Occipital lobe (tissue), 2 donors: ENCODE results near the gene HINT2. TPM values are rescaled to one million over a fixed set of nuclear protein-coding genes. Genes with fewer than 3 reads are reported as not detected.

Source experiments
- DNase-seq: peaks from one replicate; lab custom pipeline; 2025; lab: John Stamatoyannopoulos, UW
- total RNA-seq: library from RNA; depleted of rRNA; stranded (reverse); fragments of >200 nt; gene quantifications from one replicate; pipeline ENCODE4 v1.2.3, GENCODE V29; 2014

The HINT2 gene
- total RNA-seq, 1 donor from 2014 or later, result 7.0 TPM

DNA sequence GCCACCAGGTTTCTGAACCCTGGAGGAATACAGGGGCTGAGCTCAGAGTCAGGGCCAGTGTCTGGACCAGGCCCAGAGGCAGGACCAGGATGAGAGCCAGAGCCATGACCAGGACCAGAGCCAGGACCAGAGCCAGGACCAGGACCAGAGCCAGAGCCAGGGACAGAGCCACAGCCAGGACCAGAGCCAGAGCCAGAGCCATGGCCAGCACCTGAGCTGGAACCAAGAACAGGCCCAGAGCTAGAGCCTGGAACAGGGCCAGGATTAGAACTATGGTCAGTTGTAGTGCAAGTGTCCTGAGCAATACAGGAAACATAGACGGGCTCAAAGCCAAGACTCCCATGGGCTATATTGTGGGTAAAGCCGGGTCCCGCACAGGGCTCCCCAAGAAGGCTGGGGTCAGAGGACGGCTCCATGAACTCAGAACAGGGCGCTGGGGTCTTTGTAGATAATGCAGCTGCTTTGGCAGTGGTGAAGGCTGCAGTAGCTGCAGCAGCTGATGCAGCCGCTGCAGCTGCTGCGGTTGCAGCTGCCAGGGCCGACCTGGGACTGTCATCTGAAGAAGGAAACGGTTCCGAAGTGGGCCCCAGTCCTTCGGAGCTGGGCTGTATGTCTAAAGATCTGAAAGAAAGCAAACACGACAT, 3.3 kb downstream of the HINT2 start:
- DNase-seq, result no peak

DNA sequence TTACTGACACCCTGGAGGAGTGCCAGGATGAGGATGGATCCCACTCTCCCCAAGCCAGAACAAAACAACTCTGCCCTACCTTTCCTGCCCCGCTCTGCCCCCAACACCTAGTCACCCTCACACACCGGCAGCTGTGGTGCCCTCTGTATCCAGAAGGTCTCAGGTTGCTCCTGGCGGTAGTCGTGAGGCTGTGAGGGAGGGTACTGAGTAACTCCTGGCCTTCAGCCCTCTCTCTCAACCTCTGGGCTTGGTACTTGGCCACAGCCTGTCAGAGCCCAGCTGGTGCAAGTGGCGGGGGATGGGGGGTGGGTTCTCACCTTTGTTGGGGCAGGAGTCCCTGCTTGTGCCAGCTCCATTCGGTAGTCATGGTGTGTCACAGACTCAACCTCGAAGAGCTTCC, 4.7 kb downstream of the HINT2 start:
- DNase-seq, result no peak

DNA sequence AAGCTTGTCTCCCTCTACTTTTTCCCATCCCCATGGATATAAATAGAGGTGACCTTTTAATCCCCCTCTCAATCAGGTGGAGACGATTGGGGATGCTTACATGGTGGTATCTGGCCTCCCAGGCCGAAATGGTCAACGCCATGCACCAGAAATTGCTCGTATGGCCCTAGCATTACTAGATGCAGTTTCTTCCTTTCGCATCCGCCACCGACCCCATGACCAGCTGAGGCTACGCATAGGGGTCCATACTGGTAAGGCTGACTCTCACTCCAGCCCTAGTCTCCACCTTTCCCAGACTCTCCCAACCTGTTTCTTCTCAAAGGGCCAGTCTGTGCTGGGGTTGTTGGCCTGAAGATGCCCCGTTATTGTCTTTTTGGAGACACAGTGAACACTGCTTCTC, 6.4 kb downstream of the HINT2 start:
- no peak for DNase-seq

DNA sequence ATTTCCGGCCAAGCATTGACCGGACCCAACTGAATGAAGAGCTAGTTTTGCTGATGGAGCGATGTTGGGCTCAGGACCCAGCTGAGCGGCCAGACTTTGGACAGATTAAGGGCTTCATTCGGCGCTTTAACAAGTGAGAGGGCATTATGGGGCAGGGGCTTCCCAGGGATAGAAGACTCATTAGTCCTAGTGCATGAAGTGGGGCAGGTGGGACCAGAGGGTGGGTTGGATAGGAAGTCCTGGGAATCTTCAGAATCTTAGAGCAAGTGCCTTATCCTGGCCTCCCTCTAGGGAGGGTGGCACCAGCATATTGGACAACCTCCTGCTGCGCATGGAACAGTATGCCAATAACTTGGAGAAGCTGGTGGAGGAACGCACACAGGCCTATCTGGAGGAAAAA, 8.7 kb downstream of the HINT2 start:
- DNase-seq, result no peak

DNA sequence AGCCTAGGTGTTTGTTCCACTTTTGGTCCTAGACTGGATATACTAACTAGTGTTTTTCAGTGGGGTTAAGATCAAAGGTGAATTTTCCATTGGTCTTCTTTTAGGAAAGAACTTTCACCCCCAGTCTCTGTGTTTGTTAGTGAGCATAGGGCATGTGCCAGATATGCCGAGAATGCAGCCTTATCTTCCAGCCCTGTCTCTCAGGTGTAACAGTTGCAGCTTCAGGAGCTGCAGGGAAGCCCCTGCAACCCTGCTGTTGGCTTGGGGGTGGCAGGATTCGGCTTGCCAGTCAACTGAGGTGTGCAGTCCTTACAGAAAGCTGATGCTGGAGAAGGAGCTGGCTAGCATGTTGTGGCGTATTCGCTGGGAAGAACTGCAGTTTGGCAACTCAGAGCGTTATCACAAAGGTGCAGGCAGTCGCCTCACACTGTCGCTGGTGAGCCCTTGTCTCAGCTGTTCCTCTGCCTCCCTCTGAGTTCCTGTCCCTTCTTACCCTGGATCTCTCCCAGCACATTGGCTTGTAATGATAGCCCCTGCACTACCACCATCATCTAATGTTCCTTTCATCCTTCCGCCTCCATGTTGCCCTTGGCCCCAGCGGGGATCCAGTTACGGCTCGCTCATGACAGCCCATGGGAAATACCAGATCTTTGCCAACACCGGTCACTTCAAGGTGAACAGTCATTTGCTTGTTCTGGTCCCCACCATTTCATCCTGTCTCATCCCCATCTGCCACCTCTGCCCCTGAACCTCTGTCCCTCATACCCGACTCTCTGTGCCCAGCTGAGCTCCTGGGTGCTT, 13.3 kb downstream of the HINT2 start:
- DNase-seq, result no peak

DNA sequence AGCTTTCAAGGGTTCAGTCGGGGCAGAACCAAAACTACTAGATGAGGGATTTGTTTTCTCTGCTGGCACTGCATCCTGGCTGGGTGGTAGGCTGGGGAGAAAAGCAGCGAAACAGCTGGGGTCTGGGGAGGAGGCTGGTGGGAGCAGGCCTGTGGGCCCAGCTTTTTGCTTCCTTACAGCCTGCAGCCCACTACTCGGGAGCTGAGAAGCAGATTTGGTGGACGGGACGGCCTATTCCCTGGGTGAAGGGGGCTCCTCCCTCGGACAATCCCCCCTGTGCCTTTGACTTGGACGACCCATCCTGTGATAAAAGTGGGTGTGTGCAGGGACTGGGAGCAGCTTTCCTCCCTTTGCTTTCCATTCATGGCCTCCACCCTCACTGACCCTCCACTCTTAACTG, 14.3 kb downstream of the HINT2 start:
- DNase-seq, result no peak

DNA sequence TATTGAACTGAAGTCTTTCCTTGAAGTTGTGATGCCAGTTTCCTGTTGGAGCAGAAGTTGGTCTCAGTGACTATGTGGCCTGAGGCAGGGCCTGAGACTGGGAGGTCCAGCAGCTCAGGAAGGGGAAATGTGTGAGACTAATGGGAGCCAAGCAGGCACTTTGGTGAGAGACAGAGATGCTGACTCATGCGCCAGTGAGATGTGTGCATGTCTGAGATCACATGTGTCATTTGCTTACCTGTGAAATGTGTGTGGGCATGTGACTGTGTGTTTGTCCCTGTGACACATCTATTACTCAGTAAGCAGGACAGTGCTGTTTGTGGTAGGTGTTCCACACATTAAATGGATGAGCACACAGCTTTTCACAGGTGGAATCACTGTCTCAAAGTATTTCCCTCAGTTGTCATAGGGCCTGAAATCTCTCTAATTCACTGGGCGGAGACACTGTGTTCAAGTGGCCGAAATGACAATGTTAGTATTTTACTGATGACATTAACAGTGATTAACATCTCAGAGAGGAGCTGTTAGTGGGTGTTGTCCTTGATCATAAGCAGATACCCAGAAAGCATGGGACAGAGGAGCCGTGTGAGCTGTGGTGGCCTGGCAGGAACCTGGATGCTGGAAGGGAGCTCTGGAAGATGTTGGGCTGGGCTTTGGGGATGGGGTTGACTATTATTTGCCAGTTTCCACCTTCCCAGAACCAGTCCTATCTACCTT, 16.0 kb downstream of the HINT2 start:
- DNase-seq, result no peak

DNA sequence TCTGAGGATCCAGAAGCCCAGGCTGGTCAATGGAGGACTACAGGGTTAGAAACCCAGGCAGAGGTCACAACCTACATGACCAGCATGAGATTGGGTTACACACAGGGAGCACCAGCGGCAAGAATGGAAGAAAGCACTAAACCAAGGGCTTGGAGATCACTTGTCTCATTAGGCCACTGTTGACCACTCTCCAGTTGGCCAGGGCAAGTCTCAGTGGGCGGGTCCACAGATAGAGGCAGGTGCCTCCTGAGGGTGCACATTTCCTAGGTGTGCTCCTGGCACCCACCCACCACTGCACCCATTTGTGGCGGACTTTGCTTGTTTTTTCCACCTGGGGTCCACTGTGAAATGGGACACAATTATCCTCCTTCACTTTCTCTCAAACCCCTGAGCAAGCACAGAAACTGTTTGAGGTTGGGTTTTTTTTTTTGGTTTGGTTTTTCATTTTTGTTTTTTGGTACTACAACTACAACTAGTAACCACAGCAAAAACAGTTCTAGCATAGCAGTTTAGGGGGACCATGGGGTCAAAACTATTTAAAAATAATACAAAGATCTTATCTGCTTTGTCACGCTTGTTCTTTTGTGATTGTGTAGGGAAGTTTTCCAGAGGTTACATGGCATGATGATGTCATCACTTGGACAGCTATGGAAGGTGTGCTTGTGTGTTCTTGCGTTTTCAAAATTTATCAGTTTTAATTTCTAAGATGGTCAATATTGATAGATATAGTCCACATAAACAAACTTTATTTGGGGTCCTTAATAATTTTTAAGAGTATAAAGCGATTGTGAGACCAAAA, 17.3 kb downstream of the HINT2 start:
- no peak for DNase-seq

DNA sequence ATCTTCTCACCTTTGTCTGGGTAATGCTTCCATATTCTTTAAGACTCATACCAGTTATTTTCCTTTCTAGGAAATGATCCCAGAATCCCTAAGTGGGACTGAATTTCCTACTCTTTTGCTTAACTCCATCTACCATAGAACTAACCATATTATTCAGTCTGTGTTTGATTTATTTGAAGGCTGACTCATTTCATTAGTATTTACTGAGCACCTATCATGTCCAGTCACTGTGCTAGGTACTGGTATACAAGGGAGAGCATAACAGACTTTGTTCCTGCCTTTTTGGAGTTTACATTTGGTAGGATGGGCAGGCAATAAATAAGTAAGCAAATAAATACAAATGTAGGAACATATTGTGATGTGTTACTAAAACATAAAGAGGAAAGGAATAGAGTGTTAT, 19.1 kb downstream of the HINT2 start:
- no peak for DNase-seq

DNA sequence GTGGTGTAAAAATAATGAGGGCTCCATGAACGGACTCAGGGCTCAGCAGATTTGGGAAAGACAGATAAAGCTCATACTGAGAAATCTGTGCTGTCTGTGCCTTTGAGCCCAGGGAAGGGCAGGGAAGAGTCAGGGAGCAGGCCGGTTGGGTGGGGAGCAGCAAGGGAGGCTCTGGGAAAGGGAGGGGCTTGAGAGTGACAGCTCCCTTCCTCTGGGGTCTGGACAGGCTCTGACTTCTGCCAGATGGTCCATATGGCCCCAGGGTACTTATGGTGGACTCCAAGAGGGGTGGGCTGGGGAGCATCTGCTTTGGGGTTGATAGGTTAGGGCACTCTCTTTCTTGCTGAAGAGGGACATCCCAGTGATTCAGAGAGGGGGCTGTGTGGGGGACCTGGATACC, 21.4 kb downstream of the HINT2 start:
- DNase-seq, result no peak

DNA sequence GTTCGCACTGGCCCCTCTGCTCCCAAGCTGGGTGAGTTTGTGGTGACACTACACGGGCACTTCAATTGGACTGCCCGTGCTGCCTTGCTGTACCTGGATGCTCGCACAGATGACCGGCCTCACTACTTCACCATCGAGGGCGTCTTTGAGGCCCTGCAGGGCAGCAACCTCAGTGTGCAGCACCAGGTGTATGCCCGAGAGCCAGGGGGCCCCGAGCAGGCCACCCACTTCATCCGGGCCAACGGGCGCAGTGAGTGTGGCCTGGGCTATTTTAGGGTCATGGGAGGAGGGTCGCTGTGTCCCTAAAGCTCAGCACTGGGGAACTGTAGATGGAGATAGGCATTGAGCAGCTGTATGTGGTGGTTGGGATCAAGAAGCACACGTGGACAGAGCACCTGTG, 22.0 kb downstream of the HINT2 start:
- DNase-seq, result no peak

DNA sequence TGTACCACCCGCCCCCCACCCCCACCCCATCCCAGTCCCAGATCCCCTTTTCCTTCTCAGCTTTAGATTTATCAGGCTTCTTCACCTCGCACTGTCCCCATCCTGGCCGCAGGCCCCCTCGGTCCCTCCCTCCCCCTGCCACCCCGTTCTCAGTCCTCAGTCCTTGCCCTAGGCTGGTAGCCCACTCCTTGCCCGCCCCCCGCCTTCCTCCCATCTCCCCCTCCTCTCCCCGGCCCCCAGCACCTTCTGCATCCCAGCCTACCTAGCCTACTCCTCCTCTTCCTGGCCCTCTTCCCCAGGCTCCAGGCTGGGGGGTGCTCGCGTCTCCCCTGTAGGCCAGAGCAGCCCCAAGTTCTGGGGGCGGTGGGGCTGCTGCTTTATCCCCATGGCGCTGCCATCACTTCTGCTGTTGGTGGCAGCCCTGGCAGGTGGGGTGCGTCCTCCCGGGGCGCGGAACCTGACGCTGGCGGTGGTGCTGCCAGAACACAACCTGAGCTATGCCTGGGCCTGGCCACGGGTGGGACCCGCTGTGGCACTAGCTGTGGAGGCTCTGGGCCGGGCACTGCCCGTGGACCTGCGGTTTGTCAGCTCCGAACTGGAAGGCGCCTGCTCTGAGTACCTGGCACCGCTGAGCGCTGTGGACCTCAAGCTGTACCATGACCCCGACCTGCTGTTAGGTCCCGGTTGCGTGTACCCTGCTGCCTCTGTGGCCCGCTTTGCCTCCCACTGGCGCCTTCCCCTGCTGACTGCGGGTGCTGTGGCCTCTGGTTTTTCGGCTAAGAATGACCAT, 22.6 kb downstream of the HINT2 start:
- no peak for DNase-seq

DNA sequence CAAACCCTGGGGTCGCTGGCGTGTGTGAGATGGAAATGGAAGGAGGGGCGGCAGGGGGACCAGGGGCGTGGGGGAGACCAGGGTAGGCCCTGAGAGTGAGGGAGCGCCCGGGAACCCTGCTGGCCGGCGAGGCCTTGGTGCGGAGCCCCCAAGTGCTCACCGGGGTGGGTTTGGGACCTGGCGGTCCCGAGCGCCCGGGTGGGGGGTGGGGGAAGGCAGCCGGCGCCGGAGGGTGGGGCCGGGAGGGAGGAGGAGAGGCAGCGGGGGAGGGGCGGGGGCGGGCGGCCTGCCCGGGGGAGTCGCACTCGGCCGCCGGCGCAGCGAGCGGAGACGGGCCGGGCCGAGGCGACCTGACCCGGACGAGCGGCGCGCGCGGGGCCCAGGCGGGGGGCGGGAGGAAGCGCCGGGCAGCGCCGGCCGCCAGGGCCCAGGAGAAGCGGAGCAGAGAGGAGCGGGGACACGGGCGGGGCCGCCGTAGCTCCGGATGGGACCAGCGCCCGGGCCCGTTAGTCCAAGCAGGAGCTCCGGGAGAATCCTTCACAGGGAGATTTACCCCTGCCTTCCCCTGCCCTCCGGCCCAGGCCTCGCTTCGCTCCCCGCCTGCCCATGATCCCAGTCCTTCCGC, 23.4 kb downstream of the HINT2 start, which contains the start of gene NPR2:
TSS of gene NPR2 (plus strand) at position 295 of the 625 bp plus-strand sequence. CDS start 818 bp downstream, outside the sequence.
- DNase-seq, result no peak

DNA sequence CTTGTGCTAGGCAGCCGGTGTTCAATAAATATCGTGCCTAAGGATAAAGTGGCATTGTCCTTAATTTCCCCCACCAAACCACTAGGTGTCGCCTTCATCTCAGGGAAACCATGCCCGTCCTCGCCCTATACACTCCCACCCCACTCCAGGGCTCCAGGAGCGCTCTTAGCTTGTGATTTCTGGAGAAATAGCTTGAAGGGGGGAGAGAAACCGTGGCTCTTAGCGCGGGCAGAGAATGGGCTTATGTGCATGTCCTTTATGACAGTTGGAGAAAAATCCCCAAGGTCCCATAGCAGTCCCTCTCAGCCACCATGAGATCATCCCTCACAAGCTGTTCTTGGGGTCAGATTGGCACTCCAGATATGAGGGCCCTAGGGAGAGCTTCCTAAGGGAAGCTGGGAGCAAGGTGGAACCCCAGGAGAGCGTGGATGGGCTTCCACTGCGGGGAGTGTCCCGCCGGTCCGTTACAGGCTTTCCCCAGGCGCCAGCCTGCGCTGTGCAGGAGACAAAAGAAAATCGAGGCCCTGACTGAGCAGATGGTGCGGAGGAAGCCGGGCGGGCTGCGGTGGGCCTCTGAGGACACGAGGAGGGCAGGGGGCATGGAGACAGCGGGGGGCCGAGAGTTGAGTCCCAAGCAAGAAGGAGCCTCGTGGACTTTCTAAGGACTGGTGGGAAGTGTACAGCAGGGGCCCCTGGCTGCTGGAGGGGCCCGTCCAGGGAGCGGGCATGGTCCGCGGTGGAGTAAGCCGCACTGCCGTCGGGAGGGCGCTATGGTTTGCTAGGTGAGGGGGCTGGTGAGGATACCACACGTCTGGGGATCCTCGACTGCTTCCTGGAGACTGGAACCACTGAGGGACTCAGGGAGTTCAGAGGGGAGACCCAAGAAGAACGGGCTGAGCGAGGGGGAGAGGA, 24.2 kb downstream of the HINT2 start:
- peak; percentile 75 for DNase-seq

DNA sequence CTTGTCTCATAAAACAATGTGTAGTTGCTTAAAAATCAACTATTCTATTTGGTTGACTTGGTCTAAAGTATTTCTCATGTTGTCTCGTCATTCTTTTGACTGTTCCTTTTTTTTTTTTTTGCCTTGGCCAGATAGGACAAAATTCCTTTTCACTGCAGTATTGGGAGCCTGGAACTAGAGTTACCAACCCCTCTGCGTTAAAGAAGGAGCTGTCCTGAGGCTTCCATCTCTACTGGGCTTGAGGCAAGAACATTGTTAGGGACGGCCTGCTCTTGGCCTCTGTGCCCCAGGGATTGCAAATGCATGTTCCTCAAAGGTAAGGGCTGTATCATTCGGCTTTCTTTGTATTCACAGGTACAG, 24.8 kb downstream of the HINT2 start:
- DNase-seq, result no peak

DNA sequence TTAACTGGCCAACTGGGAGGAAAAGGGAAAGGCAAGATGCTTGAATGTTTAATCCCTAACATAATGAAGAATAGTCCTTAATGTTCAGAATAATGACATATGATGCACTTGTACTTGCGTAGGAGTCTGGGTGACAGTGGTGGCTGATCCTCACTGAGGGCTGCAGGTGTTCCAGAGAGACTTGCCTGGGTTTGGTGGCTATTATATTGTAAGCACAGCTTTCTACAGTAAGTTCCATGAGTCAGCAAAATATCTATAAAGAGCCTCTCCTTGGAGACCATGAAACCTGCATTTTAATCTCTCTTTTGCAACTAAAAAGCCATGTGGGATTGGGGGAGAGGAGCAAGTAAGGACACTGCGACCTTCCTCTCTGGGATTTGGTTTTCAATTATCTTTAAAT, 25.3 kb downstream of the HINT2 start:
- DNase-seq, result no peak

DNA sequence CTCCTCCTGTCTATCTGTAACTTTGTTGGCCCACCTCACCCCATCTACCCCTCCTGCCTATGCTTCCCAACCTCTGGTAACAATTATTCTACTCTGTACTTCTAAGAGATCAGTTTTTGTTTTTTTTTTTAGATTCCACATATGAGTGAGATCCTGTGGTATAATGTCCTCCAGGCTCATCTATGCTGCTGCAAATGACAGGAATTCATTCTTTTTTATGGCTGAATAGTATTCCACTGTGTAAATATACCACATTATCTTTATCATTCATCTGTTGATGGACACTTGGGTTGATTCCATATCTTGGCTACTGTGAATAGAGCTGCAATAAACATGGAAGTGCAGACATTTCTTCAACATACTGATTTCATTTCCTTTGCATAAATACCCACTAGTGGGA, 31.4 kb downstream of the HINT2 start:
- DNase-seq, result no peak

DNA sequence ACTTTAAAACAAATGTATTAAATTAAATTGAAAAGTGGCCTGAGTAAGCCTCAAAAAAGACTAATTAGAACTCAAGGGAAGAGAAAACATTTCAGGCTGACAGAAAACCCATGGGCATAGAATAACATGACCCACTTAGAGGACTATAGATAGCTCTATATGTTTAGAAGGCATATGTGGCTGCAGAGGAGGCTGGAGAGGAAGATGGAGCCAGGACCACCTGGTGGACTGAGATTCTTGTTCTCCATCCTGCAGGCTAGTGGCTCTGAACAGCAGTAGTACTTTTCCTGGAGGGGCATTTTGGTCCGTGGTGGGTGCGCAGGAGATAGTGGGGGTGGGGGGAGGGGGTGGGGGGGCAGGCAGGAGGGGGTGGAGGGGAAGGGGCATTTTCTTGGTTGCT, 33.8 kb downstream of the HINT2 start:
- no peak for DNase-seq

DNA sequence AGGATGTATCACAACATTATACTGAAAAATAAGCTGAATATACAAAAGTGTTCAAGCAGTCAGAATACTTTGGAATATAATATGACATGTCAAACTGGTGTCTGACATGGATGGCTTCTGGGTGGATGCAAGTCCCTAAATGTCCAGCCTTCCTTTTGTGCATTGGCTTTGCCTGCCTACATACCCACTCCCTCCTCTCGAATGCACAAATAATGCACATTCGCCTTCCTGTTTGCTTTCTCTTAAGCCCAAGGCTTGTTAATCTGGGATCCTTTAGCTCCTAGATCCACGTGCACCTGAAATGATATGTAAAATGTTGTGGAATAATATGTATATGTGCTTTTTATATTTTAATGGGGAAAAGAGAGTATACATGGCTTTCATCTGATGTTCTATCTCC, 36.3 kb downstream of the HINT2 start:
- DNase-seq, result no peak
